A549 (cell line): ENCODE measurements around the gene TDRD12. TPM values are rescaled to one million over a fixed set of nuclear protein-coding genes. Genes with fewer than 3 reads are reported as not detected.
A peak's percentile ranks its signal among the peaks of the same experiment; 100 is the strongest.
"Not testable (repeated sequence)": the region's sequence is repeated elsewhere in the genome, so short reads cannot be mapped to it uniquely, and the experiment has no call there.

Experiments used
- ATAC-seq, 2 experiments: fragments of 200-7000 bp in 1 of 2; fragments of >200 bp in 1 of 2; cut with Nextera tagmentation in 1 of 2; cut with Tn5 transposase in 1 of 2; 3 replicates each; pipeline versions ENCODE4 v1.8.0 to v1.9.1; 2018 to 2020; ENCODE audit warnings: mild to moderate bottlenecking in 1 of 2, moderate library complexity in 1 of 2
- CTCF ChIA-PET: fragments of 300-600 bp; sonication (Branson Sonifier 250); formaldehyde crosslinking; extraction: SDS; loops from one replicate; lab custom pipeline; 2021; ENCODE audit warnings: antibody characterized with exemption, inconsistent platforms; lab: Yijun Ruan, JAX
- POLR2A ChIA-PET: fragments of 350-600 bp; formaldehyde crosslinking; extraction: SDS; loops from one replicate; lab custom pipeline; 2021; ENCODE audit warnings: antibody characterized with exemption, inconsistent platforms; lab: Yijun Ruan, JAX
- DNase-seq, 2 experiments: peaks; one replicate each; pipeline versions ENCODE4 v3.0.0 to v3.0.0-alpha.2; 2011 to 2016; ENCODE audit warnings: low read depth in 1 of 2, low spot score in 1 of 2
- FAIRE-seq: peaks from 2 replicates; lab custom pipeline; 2011; peaks lifted over from hg19 to GRCh38; lab: Jason Lieb, UNC
- H3K27ac ChIP-seq, 2 experiments: fragments of >200 bp; sonication (Bioruptor Twin); formaldehyde crosslinking; 3 replicates each; pipeline ENCODE4 v1.5.1; 2016 to 2017
- H3K4me1 ChIP-seq: fragments of >200 bp; sonication (Bioruptor Twin); formaldehyde crosslinking; 3 replicates; pipeline ENCODE4 v1.6.1; 2016
- H3K4me2 ChIP-seq: fragments of >200 bp; sonication (Bioruptor Twin); formaldehyde crosslinking; 3 replicates; pipeline ENCODE4 v1.6.1; 2016
- H3K4me3 ChIP-seq: fragments of >200 bp; sonication (Bioruptor Twin); formaldehyde crosslinking; 3 replicates; pipeline ENCODE4 v1.5.1; 2016
- H3K9me3 ChIP-seq: fragments of >200 bp; sonication (Bioruptor Twin); formaldehyde crosslinking; 3 replicates; pipeline ENCODE4 v1.6.1; 2016
- ATOH8 ChIP-seq: fragments of 250-450 bp; sonication (Bioruptor Pico); IDR thresholded peaks from 2 replicates; pipeline ENCODE4 v1.5.0; 2020; ENCODE audit warnings: low read depth, mild to moderate bottlenecking, moderate library complexity
- CBX2 ChIP-seq: fragments of 200-600 bp; sonication (generic); IDR thresholded peaks from 2 replicates; pipeline ENCODE4 v1.6.1; 2016; ENCODE audit warnings: low read depth, mild to moderate bottlenecking, borderline replicate concordance
- CHD2 ChIP-seq: fragments of 150-350 bp; IDR thresholded peaks from 2 replicates; pipeline ENCODE4 v1.6.1; 2014; ENCODE audit warnings: low read length; ENCODE audit not compliant: partially characterized antibody
- CHD4 ChIP-seq: fragments of 200-600 bp; sonication (generic); IDR thresholded peaks from 2 replicates; pipeline ENCODE4 v1.6.1; 2016; ENCODE audit warnings: antibody characterized with exemption, mild to moderate bottlenecking, borderline replicate concordance
- CTCF ChIP-seq: fragments of >200 bp; sonication (Bioruptor Twin); formaldehyde crosslinking; IDR thresholded peaks from 3 replicates; pipeline ENCODE4 v1.5.1; 2016
- ELK1 ChIP-seq: fragments of 150-350 bp; IDR thresholded peaks from 2 replicates; pipeline ENCODE4 v1.6.1; 2014; ENCODE audit warnings: low read depth, mild to moderate bottlenecking, low read length
- GATA3 ChIP-seq: IDR thresholded peaks from 2 replicates; pipeline ENCODE4 v1.6.1; 2012; ENCODE audit warnings: borderline replicate concordance
- KDM1A ChIP-seq: fragments of 200-600 bp; sonication (generic); IDR thresholded peaks from 2 replicates; pipeline ENCODE4 v1.6.1; 2016; ENCODE audit warnings: low read depth, mild to moderate bottlenecking
- MAFK ChIP-seq: fragments of 450-650 bp; IDR thresholded peaks from 2 replicates; pipeline ENCODE4 v1.6.1; 2014; ENCODE audit not compliant: partially characterized antibody
- MAZ ChIP-seq: fragments of 150-350 bp; IDR thresholded peaks from 2 replicates; pipeline ENCODE4 v1.6.1; 2014; ENCODE audit warnings: antibody characterized with exemption, low read depth, low read length, borderline replicate concordance
- NR3C1 ChIP-seq: fragments of >200 bp; sonication (Bioruptor Twin); formaldehyde crosslinking; IDR thresholded peaks from 3 replicates; pipeline ENCODE4 v1.6.1; 2017
- REST ChIP-seq: fragments of 200-600 bp; sonication (generic); IDR thresholded peaks from 2 replicates; pipeline ENCODE4 v1.6.1; 2016; ENCODE audit warnings: antibody characterized with exemption, mild to moderate bottlenecking, moderate library complexity
- RNF2 ChIP-seq: fragments of 200-600 bp; sonication (generic); IDR thresholded peaks from 2 replicates; pipeline ENCODE4 v1.6.1; 2016; ENCODE audit warnings: low read depth, mild to moderate bottlenecking, antibody characterized with exemption, moderate library complexity, borderline replicate concordance
- SMC3 ChIP-seq: fragments of >200 bp; sonication (Bioruptor Twin); formaldehyde crosslinking; IDR thresholded peaks from 3 replicates; pipeline ENCODE4 v1.6.1; 2018; ENCODE audit warnings: inconsistent platforms
- SREBF2 ChIP-seq: fragments of 450-650 bp; IDR thresholded peaks from 2 replicates; pipeline ENCODE4 v1.6.1; 2014; ENCODE audit warnings: mild to moderate bottlenecking, moderate library complexity
- TFCP2L1 ChIP-seq: fragments of 250-450 bp; sonication (Bioruptor Pico); IDR thresholded peaks from 2 replicates; pipeline ENCODE4 v1.5.0; 2021; ENCODE audit warnings: mild to moderate bottlenecking
- USF2 ChIP-seq: fragments of 450-650 bp; IDR thresholded peaks from 2 replicates; pipeline ENCODE4 v1.6.1; 2014; ENCODE audit warnings: antibody characterized with exemption
- WGBS: methylation state at CpG from one replicate; pipeline ENCODE4 v1.1.6; 2017; ENCODE audit errors: missing lambda C conversion rate; 5-methylcytosine and 5-hydroxymethylcytosine counted together
- polyA plus RNA-seq, 4 experiments: library from polyadenylated mRNA; depleted of rRNA in 3 of 4; stranded (reverse); fragments of >200 nt; fragmentation: RNase III in 1 of 4; extraction: RNeasy Plus Mini Kit Qiagen cat#74134 plus additional on column Dnase treatment in 1 of 4; gene quantifications; 2 replicates in 3 of 4; 3 replicates in 1 of 4; pipeline ENCODE4 v1.2.3, GENCODE V29; 2011 to 2017

TDRD12 gene
- polyA plus RNA-seq, 2 of the 4 experiments (the other 2 are of a cell fraction), result 0.19 to 0.53 TPM

GRCh38 chr19:32704006-32704405, 15.6 kb upstream of the TDRD12 start:
- peak; percentile 71; the same call in 1 of the 2 replicates for TF ChIP-seq KDM1A
- TF ChIP-seq, all 56 proteins: peak for 1; not testable (repeated sequence) for 55
- POLR2A ChIA-PET, result not testable (repeated sequence)

GRCh38 chr19:32708457-32708856, 11.1 kb upstream of the TDRD12 start:
- ATAC-seq (peak; percentile 59 to 60; a peak in 4 of 6 replicates), FAIRE-seq (peak; percentile 39), DNase-seq (peak in 1 of 2 experiments; percentile 38)
- Histone ChIP-seq H3K27ac (no peak overlapping the region), H3K4me1 (no peaks in the 10 kb centered on the region), H3K9me3 (peaks cover 20% of the 10 kb centered on the region), H3K4me2 (no peak overlapping the region), H3K4me3 (no peak overlapping the region)
- WGBS, result 84% methylated on average over 3 of the region's 3 CpGs
- POLR2A ChIA-PET, result no interaction called here
- CTCF ChIA-PET, result interaction anchor here (0.6 to 1.4 kb wide), 5 partner anchors 9 to 34 kb away, joined by 3 to 4 read pairs (median 3); partner anchors contain the start of gene NUDT19
- TF ChIP-seq GATA3 (no peak), MAFK (peak; percentile 15)

More at GRCh38 chr19:32704006-32704405, 15.6 kb upstream of the TDRD12 start:
- not testable (repeated sequence) for H3K27ac ChIP-seq, DNase-seq, FAIRE-seq, H3K4me1 ChIP-seq, ATAC-seq, H3K4me3 ChIP-seq, H3K4me2 ChIP-seq
- WGBS, result 94% methylated on average over 2 of the region's 2 CpGs
- CTCF ChIA-PET, result interaction anchor here (0.7 kb wide), 1 partner anchor 456 kb away, joined by 3 read pairs; no protein-coding TSS in a partner anchor
- H3K9me3 ChIP-seq, result peaks cover 30% of the 10 kb centered on the region

GRCh38 chr19:32709032-32709431, 10.5 kb upstream of the TDRD12 start:
- Histone ChIP-seq H3K9me3 (peaks cover 14% of the 10 kb centered on the region), H3K4me1 (no peaks in the 10 kb centered on the region), H3K4me2 (no peak overlapping the region), H3K27ac (no peak overlapping the region), H3K4me3 (no peak overlapping the region)
- ATAC-seq (peak; percentile 22 to 48; a peak in 3 of 6 replicates), DNase-seq (no peak), FAIRE-seq (peak; percentile 63)
- 94% methylated on average over 5 of the region's 5 CpGs for WGBS
- ChIA-PET POLR2A (no interaction called here), CTCF (interaction anchor here (0.6 to 1.2 kb wide), 3 partner anchors 9 to 685 kb away, joined by 3 to 4 read pairs (median 3); no protein-coding TSS in a partner anchor)
- TF ChIP-seq GATA3 (no peak), SMC3 (no peak), USF2 (no peak), TFCP2L1 (CRISPR knock-in tag) (no peak), ATOH8 (no peak), RNF2 (no peak), SREBF2 (no peak), NR3C1 (no peak), CTCF (no peak), CHD2 (no peak), CHD4 (no peak), CBX2 (no peak), REST (no peak), ELK1 (no peak), MAZ (no peak)
